IMR-90 (cell line): ENCODE data around the gene RBM7. TPM values are rescaled to one million over a fixed set of nuclear protein-coding genes. Genes with fewer than 3 reads are reported as not detected.

Experiments
- ATAC-seq: fragments of 200-7000 bp; cut with Tn5 transposase; 2 replicates; pipeline ENCODE4 v1.9.1; 2020; ENCODE audit warnings: low read depth, mild to moderate bottlenecking, moderate library complexity
- BruUV-seq: library from RNA; stranded (reverse); fragments of 400-500 nt; replicated peaks from 2 replicates; lab custom pipeline; 2021; lab: Mats Ljungman, UMichigan
- CTCF ChIA-PET: fragments of 300-600 bp; formaldehyde crosslinking; extraction: SDS; loops from one replicate; lab custom pipeline; 2021; ENCODE audit warnings: antibody characterized with exemption; lab: Yijun Ruan, JAX
- POLR2A ChIA-PET: fragments of 300-600 bp; sonication (Branson Sonifier 250); formaldehyde crosslinking; loops from one replicate; lab custom pipeline; 2022; ENCODE audit warnings: antibody characterized with exemption; ENCODE audit not compliant: unreplicated experiment; lab: Charles Lee
- DNase-seq: peaks from one replicate; pipeline ENCODE4 v3.0.0; 2013
- H2AFZ ChIP-seq: replicated peaks from 2 replicates; pipeline ENCODE3; 2013; ENCODE audit warnings: low read length, mild to moderate bottlenecking; ENCODE audit not compliant: poor library complexity
- H2AK5ac ChIP-seq: 2 replicates; pipeline ENCODE4 v1.6.1; 2013; ENCODE audit warnings: low read depth, low read length, inconsistent platforms
- H2AK9ac ChIP-seq: replicated peaks from 2 replicates; pipeline ENCODE3; 2013; ENCODE audit warnings: mild to moderate bottlenecking, low read depth, low read length, moderate library complexity; ENCODE audit not compliant: poor library complexity
- H2BK120ac ChIP-seq: 2 replicates; pipeline ENCODE4 v1.6.1; 2013; ENCODE audit warnings: low read depth, low read length, inconsistent platforms
- H2BK15ac ChIP-seq: 3 replicates; pipeline ENCODE4 v1.6.1; 2013; ENCODE audit warnings: low read depth, low read length, inconsistent platforms
- H2BK20ac ChIP-seq: 2 replicates; pipeline ENCODE4 v1.6.1; 2013; ENCODE audit warnings: low read depth, mild to moderate bottlenecking, inconsistent platforms, low read length, moderate library complexity
- H2BK5ac ChIP-seq: 2 replicates; pipeline ENCODE4 v1.6.1; 2013; ENCODE audit warnings: mild to moderate bottlenecking, low read depth, low read length, inconsistent platforms; ENCODE audit not compliant: poor library complexity, severe bottlenecking
- H3K14ac ChIP-seq: replicated peaks from 2 replicates; pipeline ENCODE4 v1.6.1; 2013; ENCODE audit warnings: low read depth, low read length, inconsistent platforms
- H3K18ac ChIP-seq: 2 replicates; pipeline ENCODE4 v1.6.1; 2013; ENCODE audit warnings: low read depth, low read length, control low read depth
- H3K23ac ChIP-seq: 2 replicates; pipeline ENCODE4 v1.6.1; 2013; ENCODE audit warnings: low read depth, low read length, inconsistent platforms
- H3K27ac ChIP-seq: 2 replicates; pipeline ENCODE4 v1.5.1; 2013; ENCODE audit warnings: mild to moderate bottlenecking, control low read depth, low read length; ENCODE audit not compliant: insufficient read depth
- H3K27me3 ChIP-seq: 2 replicates; pipeline ENCODE4 v1.6.1; 2013; ENCODE audit warnings: low read length; ENCODE audit not compliant: control insufficient read depth, insufficient read depth
- H3K36me3 ChIP-seq: 2 replicates; pipeline ENCODE4 v1.6.1; 2013; ENCODE audit warnings: low read length, mixed read lengths; ENCODE audit not compliant: control insufficient read depth, insufficient read depth
- H3K4ac ChIP-seq: 2 replicates; pipeline ENCODE4 v1.6.1; 2013; ENCODE audit warnings: low read depth, low read length, inconsistent platforms
- H3K4me1 ChIP-seq: 2 replicates; pipeline ENCODE4 v1.6.1; 2013; ENCODE audit warnings: low read length, mixed read lengths; ENCODE audit not compliant: control insufficient read depth, insufficient read depth
- H3K4me2 ChIP-seq: 2 replicates; pipeline ENCODE4 v1.6.1; 2013; ENCODE audit warnings: low read depth, mild to moderate bottlenecking, control low read depth, low read length, moderate library complexity
- H3K4me3 ChIP-seq: 2 replicates; pipeline ENCODE4 v1.5.1; 2013; ENCODE audit warnings: low read depth, mild to moderate bottlenecking, control low read depth, low read length, moderate library complexity; ENCODE audit not compliant: insufficient read depth
- H3K56ac ChIP-seq: 2 replicates; pipeline ENCODE4 v1.6.1; 2013; ENCODE audit warnings: low read length, inconsistent platforms; ENCODE audit not compliant: insufficient read depth; ENCODE audit errors: extremely low read depth
- H3K79me1 ChIP-seq, 2 experiments: 2 replicates each; pipeline ENCODE4 v1.6.1; 2013; ENCODE audit warnings: low read length in 2 of 2, inconsistent platforms in 1 of 2, low read depth in 1 of 2
- H3K9ac ChIP-seq: 2 replicates; pipeline ENCODE4 v1.6.1; 2013; ENCODE audit warnings: low read depth, low read length, control low read depth
- H3K9me1 ChIP-seq: 2 replicates; pipeline ENCODE4 v1.6.1; 2013; ENCODE audit warnings: low read length, inconsistent platforms; ENCODE audit not compliant: insufficient read depth
- H3K9me3 ChIP-seq: 2 replicates; pipeline ENCODE4 v1.6.1; 2013; ENCODE audit warnings: low read length; ENCODE audit not compliant: control insufficient read depth, insufficient read depth
- H4K20me1 ChIP-seq: 2 replicates; pipeline ENCODE4 v1.6.1; 2013; ENCODE audit warnings: low read length, inconsistent platforms; ENCODE audit not compliant: insufficient read depth
- H4K5ac ChIP-seq: 2 replicates; pipeline ENCODE4 v1.6.1; 2013; ENCODE audit warnings: mild to moderate bottlenecking, low read depth, low read length, control low read depth
- H4K8ac ChIP-seq, 2 experiments: 2 replicates each; pipeline ENCODE4 v1.6.1; 2013; ENCODE audit warnings: low read depth in 2 of 2, low read length in 2 of 2, control low read depth in 1 of 2, inconsistent platforms in 1 of 2
- H4K91ac ChIP-seq: 2 replicates; pipeline ENCODE4 v1.6.1; 2013; ENCODE audit warnings: low read depth, low read length, inconsistent platforms; ENCODE audit not compliant: insufficient read depth
- CEBPB ChIP-seq: IDR thresholded peaks from 2 replicates; pipeline ENCODE4 v1.6.1; 2012; ENCODE audit warnings: low read depth, low read length, improper control_type of control experiment
- CHD1 ChIP-seq: IDR thresholded peaks from 2 replicates; pipeline ENCODE4 v1.6.1; 2012; ENCODE audit warnings: low read depth, low read length, improper control_type of control experiment
- CTCF ChIP-seq: conservative IDR thresholded peaks from 2 replicates; pipeline ENCODE4 v1.5.1; 2012; ENCODE audit warnings: mild to moderate bottlenecking, low read depth, low read length, improper control_type of control experiment
- FOS ChIP-seq: fragments of 150-350 bp; IDR thresholded peaks from 2 replicates; pipeline ENCODE4 v1.6.1; 2016; ENCODE audit warnings: low read depth, low read length
- MAFK ChIP-seq: IDR thresholded peaks from 2 replicates; pipeline ENCODE4 v1.6.1; 2012; ENCODE audit warnings: low read depth, low read length, improper control_type of control experiment
- MAZ ChIP-seq: IDR thresholded peaks from 2 replicates; pipeline ENCODE4 v1.6.1; 2012; ENCODE audit warnings: low read depth, mild to moderate bottlenecking, low read length, improper control_type of control experiment, moderate library complexity, borderline replicate concordance
- POLR2A ChIP-seq: IDR thresholded peaks from 2 replicates; pipeline ENCODE4 v1.6.1; 2012; ENCODE audit warnings: mild to moderate bottlenecking, low read depth, low read length
- RAD21 ChIP-seq: IDR thresholded peaks from 2 replicates; pipeline ENCODE4 v1.6.1; 2012; ENCODE audit warnings: low read length, improper control_type of control experiment
- RFX5 ChIP-seq: IDR thresholded peaks from 2 replicates; pipeline ENCODE4 v1.8.0; 2012; ENCODE audit warnings: low read depth, mild to moderate bottlenecking, low read length, moderate library complexity
- USF2 ChIP-seq: fragments of 150-350 bp; IDR thresholded peaks from 2 replicates; pipeline ENCODE4 v1.6.1; 2017; ENCODE audit warnings: mild to moderate bottlenecking, antibody characterized with exemption, low read length, low read depth
- WGBS, 2 experiments: methylation state at CpG; one replicate each; pipeline versions ENCODE4 v1.1.5 to v1.1.7; 2013; ENCODE audit warnings: missing lambda C conversion rate in 2 of 2; ENCODE audit not compliant: insufficient read length in 1 of 2; ENCODE audit errors: extremely low coverage in 2 of 2; 5-methylcytosine and 5-hydroxymethylcytosine counted together
- dilution Hi-C: fragments of 300-500 bp; cut with HindIII; formaldehyde crosslinking; loops from one replicate; pipeline ENCODE4 v1.14.3; 2018; ENCODE audit warnings: low sequenced_read_pairs; ENCODE audit not compliant: unreplicated experiment
- in situ Hi-C: fragments of 300-500 bp; cut with MboI; formaldehyde crosslinking; loops from 3 replicates; pipeline ENCODE4 v1.14.3; 2019; ENCODE audit warnings: low sequenced_read_pairs, inconsistent platforms, mixed read lengths
- intact Hi-C: fragments of 100-400 bp; cut with micrococcal nuclease; formaldehyde crosslinking; loops from 2 replicates; pipeline ENCODE4 v1.10.0; 2022
- polyA plus RNA-seq, 3 experiments: library from polyadenylated mRNA; depleted of rRNA; stranded (reverse); fragments of >200 nt; gene quantifications; 2 replicates each; pipeline ENCODE4 v1.2.3, GENCODE V29; 2012; ENCODE audit warnings: low replicate concordance in 1 of 3
- total RNA-seq: library from RNA; depleted of rRNA; stranded (reverse); fragments of >200 nt; gene quantifications from 2 replicates; pipeline ENCODE4 v1.2.3, GENCODE V29; 2012

RBM7 gene
- total and polyA plus RNA-seq, 2 of the 4 experiments (the other 2 are of a cell fraction), result 27.8 to 111 TPM

- BruUV-seq, result no TSS peak
- no peak for TF ChIP-seq POLR2A
- TF ChIP-seq RAD21, result no peak
- no peak for TF ChIP-seq CEBPB
- TF ChIP-seq CHD1, result no peak
- TF ChIP-seq MAZ, result no peak
- no peak for TF ChIP-seq USF2
- no peak for TF ChIP-seq CTCF
- no peak for TF ChIP-seq FOS
- no peak for TF ChIP-seq MAFK
- no peak for TF ChIP-seq RFX5
- no peak overlapping the region for H4K8ac ChIP-seq
- H3K4me3 ChIP-seq, result no peak overlapping the region
- peaks cover 0 to 2% of the 10 kb centered on the region in 2 experiments; a peak in 1 of 4 replicates for H3K79me1 ChIP-seq
- H3K4ac ChIP-seq, result no peak overlapping the region
- DNase-seq (no peak), ATAC-seq (no peak)
- no peak overlapping the region for H2BK5ac ChIP-seq
- no peak overlapping the region for H3K14ac ChIP-seq
- no peak overlapping the region for H4K91ac ChIP-seq
- intact Hi-C loops (no loop called here), dilution Hi-C loops (no loop called here), in situ Hi-C loops (no loop called here)
- no peak overlapping the region for H2BK120ac ChIP-seq
- no peaks in the 10 kb centered on the region for H3K27me3 ChIP-seq
- no peaks in the 10 kb centered on the region for H4K20me1 ChIP-seq
- no peak overlapping the region for H4K5ac ChIP-seq
- no peak overlapping the region for H2AK5ac ChIP-seq
- no peak overlapping the region for H3K4me2 ChIP-seq
- H3K23ac ChIP-seq, result no peak overlapping the region
- H3K9me3 ChIP-seq, result no peaks in the 10 kb centered on the region
- H3K27ac ChIP-seq, result no peak overlapping the region
- no peak overlapping the region for H3K56ac ChIP-seq
- H3K4me1 ChIP-seq, result no peaks in the 10 kb centered on the region
- no peaks in the 10 kb centered on the region for H3K36me3 ChIP-seq
- no peak overlapping the region for H2BK20ac ChIP-seq
- no CpG with 5 or more reads among the region's 4 CpGs for WGBS, 2 experiments
- no peak overlapping the region for H3K18ac ChIP-seq
- no peak overlapping the region for H2AFZ ChIP-seq
- H2AK9ac ChIP-seq, result no peak overlapping the region
- no peak overlapping the region for H3K9ac ChIP-seq
- ChIA-PET CTCF (no interaction called here), POLR2A (no interaction called here)
- 0 out of 2 replicates have a peak, but pooled peaks cover under 1% of the 10 kb centered on the region for H3K9me1 ChIP-seq
- no peak overlapping the region for H2BK15ac ChIP-seq
Measured at GRCh38 chr11:114433376-114433775, 32.9 kb downstream of the RBM7 start.
